HG02870 (cell line): Measurements from ENCODE around the gene TRIM71.

Experiments used
- ATAC-seq: cut with Tn5 transposase; IDR thresholded peaks from one replicate; pipeline ENCODE4 v1.9.1; 2021; ENCODE audit warnings: mild to moderate bottlenecking, moderate library complexity; ENCODE audit not compliant: unreplicated experiment

TRIM71 gene

GRCh38 chr3:32862936-32863487, 45.2 kb downstream of the TRIM71 start:
- ATAC-seq = no peak

GRCh38 chr3:32865383-32865782, 47.6 kb downstream of the TRIM71 start:
- ATAC-seq = no peak

GRCh38 chr3:32866533-32866932, 48.7 kb downstream of the TRIM71 start:
- no peak for ATAC-seq

GRCh38 chr3:32867954-32868353, 50.2 kb downstream of the TRIM71 start:
- ATAC-seq = no peak

GRCh38 chr3:32868719-32869512, 51.1 kb downstream of the TRIM71 start:
- no peak for ATAC-seq

GRCh38 chr3:32869513-32870047, 51.8 kb downstream of the TRIM71 start:
- ATAC-seq = no peak

GRCh38 chr3:32870373-32871095, 52.7 kb downstream of the TRIM71 start:
- ATAC-seq = no peak

- no peak for ATAC-seq
Measured at GRCh38 chr3:32871273-32871672, 53.5 kb downstream of the TRIM71 start.

- ATAC-seq = no peak
Measured at GRCh38 chr3:32872487-32873382, 54.9 kb downstream of the TRIM71 start.

- no peak for ATAC-seq
Measured at GRCh38 chr3:32873531-32874130, 55.8 kb downstream of the TRIM71 start.

- no peak for ATAC-seq
Measured at GRCh38 chr3:32876920-32877319, 59.1 kb downstream of the TRIM71 start.

GRCh38 chr3:32877598-32877997, 59.8 kb downstream of the TRIM71 start:
- no peak for ATAC-seq

- ATAC-seq = no peak
Measured at GRCh38 chr3:32880225-32880624, 62.4 kb downstream of the TRIM71 start.

GRCh38 chr3:32881624-32882023, 63.8 kb downstream of the TRIM71 start:
- no peak for ATAC-seq

GRCh38 chr3:32882189-32882588, 64.4 kb downstream of the TRIM71 start:
- no peak for ATAC-seq

- peak; percentile 92 for ATAC-seq
Measured at GRCh38 chr3:32882603-32883025, 64.8 kb downstream of the TRIM71 start.

GRCh38 chr3:32883817-32884216, 66.0 kb downstream of the TRIM71 start:
- ATAC-seq = no peak

GRCh38 chr3:32884591-32884990, 66.8 kb downstream of the TRIM71 start:
- no peak for ATAC-seq

- ATAC-seq = no peak
Measured at GRCh38 chr3:32885283-32885901, 67.6 kb downstream of the TRIM71 start.

- ATAC-seq = no peak
Measured at GRCh38 chr3:32886296-32886695, 68.5 kb downstream of the TRIM71 start.
